BE2C (cell line): Measurements from ENCODE around the gene SEMA4B.

Source experiments
- DNase-seq: peaks from one replicate; pipeline ENCODE4 v3.0.0-alpha.2; 2020
- H3K27me3 ChIP-seq: fragments of 250-450 bp; sonication (Bioruptor Pico); 2 replicates; pipeline ENCODE4 v1.5.1; 2020; ENCODE audit warnings: mild to moderate bottlenecking
- H3K36me3 ChIP-seq: fragments of 250-450 bp; sonication (Bioruptor Pico); 2 replicates; pipeline ENCODE4 v1.5.1; 2020; ENCODE audit warnings: mild to moderate bottlenecking
- H3K4me1 ChIP-seq: fragments of 250-450 bp; sonication (Bioruptor Pico); 2 replicates; pipeline ENCODE4 v1.5.1; 2020
- H3K4me3 ChIP-seq: 2 replicates; pipeline ENCODE4 v1.5.1; 2011; ENCODE audit warnings: low read depth, low read length
- H3K9me3 ChIP-seq: fragments of 250-450 bp; sonication (Bioruptor Pico); 2 replicates; pipeline ENCODE4 v1.5.1; 2020
- TF ChIP-seq, protein P1 (sequence below): IDR thresholded peaks from 2 replicates; pipeline ENCODE4 v1.5.1; 2012; ENCODE audit warnings: mild to moderate bottlenecking, low read depth, low read length

The SEMA4B gene

DNA sequence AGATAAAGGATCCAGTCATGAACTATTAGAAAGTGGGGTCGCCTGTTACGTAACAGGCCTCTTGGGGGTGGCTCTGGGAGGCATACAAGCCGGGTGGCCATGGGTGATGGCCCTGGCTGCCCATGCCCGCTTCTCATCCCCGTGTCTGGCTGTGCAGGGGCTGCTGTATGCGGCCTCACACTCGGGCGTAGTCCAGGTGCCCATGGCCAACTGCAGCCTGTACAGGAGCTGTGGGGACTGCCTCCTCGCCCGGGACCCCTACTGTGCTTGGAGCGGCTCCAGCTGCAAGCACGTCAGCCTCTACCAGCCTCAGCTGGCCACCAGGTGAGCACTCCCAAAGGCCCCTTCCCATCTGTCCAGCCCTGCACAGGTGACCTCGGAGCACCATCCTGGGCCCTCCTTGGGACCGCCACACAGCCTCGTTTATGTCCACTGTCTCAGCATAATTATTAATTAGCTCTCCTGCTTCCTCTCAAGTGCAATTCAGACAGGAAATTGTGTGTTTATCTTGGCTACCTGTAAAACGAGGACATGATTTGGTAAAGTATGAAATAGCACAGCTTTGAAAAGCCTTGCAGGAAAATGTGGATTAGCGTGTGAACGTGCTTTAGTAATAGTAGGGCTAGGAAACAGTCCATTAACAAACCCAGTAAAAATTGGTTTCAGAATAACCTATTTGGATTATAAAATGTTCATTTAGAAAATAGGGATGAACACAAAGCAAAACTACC is 24.5 kb downstream of the SEMA4B start:
- H3K4me3 ChIP-seq: no peak overlapping the region
- no peaks in the 10 kb centered on the region for H3K9me3 ChIP-seq
- TF ChIP-seq, protein P1, sequence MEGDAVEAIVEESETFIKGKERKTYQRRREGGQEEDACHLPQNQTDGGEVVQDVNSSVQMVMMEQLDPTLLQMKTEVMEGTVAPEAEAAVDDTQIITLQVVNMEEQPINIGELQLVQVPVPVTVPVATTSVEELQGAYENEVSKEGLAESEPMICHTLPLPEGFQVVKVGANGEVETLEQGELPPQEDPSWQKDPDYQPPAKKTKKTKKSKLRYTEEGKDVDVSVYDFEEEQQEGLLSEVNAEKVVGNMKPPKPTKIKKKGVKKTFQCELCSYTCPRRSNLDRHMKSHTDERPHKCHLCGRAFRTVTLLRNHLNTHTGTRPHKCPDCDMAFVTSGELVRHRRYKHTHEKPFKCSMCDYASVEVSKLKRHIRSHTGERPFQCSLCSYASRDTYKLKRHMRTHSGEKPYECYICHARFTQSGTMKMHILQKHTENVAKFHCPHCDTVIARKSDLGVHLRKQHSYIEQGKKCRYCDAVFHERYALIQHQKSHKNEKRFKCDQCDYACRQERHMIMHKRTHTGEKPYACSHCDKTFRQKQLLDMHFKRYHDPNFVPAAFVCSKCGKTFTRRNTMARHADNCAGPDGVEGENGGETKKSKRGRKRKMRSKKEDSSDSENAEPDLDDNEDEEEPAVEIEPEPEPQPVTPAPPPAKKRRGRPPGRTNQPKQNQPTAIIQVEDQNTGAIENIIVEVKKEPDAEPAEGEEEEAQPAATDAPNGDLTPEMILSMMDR: no peak
- H3K36me3 ChIP-seq: peaks cover 31% of the 10 kb centered on the region
- no peak for DNase-seq
- H3K4me1 ChIP-seq: peaks cover 4% of the 10 kb centered on the region
- H3K27me3 ChIP-seq: no peaks in the 10 kb centered on the region

DNA sequence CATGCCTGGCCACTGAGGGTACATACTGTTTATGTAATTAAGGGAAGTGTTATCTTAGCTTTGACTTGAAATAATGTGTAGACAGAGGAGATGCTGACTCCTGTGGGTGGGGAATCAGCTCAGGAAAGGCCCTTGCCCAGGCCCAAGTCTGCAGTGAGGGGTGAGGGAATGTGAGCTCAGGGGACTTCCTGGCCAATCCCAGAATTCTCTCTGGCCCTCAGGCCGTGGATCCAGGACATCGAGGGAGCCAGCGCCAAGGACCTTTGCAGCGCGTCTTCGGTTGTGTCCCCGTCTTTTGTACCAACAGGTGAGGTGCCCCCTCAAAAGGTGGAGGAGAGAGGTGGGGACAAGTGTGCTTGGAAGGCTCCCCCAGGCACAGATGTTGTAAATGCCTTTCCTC is 26.2 kb downstream of the SEMA4B start:
- Histone ChIP-seq H3K4me1 (no peaks in the 10 kb centered on the region), H3K36me3 (peaks cover 32% of the 10 kb centered on the region)

DNA sequence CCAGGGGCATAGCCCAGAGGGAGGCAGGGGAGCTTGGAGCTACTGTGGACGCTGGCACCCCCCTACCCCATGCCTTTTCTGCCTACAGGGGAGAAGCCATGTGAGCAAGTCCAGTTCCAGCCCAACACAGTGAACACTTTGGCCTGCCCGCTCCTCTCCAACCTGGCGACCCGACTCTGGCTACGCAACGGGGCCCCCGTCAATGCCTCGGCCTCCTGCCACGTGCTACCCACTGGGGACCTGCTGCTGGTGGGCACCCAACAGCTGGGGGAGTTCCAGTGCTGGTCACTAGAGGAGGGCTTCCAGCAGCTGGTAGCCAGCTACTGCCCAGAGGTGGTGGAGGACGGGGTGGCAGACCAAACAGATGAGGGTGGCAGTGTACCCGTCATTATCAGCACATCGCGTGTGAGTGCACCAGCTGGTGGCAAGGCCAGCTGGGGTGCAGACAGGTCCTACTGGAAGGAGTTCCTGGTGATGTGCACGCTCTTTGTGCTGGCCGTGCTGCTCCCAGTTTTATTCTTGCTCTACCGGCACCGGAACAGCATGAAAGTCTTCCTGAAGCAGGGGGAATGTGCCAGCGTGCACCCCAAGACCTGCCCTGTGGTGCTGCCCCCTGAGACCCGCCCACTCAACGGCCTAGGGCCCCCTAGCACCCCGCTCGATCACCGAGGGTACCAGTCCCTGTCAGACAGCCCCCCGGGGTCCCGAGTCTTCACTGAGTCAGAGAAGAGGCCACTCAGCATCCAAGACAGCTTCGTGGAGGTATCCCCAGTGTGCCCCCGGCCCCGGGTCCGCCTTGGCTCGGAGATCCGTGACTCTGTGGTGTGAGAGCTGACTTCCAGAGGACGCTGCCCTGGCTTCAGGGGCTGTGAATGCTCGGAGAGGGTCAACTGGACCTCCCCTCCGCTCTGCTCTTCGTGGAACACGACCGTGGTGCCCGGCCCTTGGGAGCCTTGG is 27.0 kb downstream of the SEMA4B start:
- Histone ChIP-seq H3K27me3 (no peaks in the 10 kb centered on the region), H3K4me3 (no peak overlapping the region), H3K9me3 (no peaks in the 10 kb centered on the region), H3K36me3 (peaks cover 32% of the 10 kb centered on the region), H3K4me1 (no peaks in the 10 kb centered on the region)
- TF ChIP-seq, protein P1: no peak
- no peak for DNase-seq

More for the DNA sequence above, 26.2 kb downstream of the SEMA4B start:
- H3K27me3 ChIP-seq: no peaks in the 10 kb centered on the region
- H3K9me3 ChIP-seq: no peaks in the 10 kb centered on the region
- H3K4me3 ChIP-seq: no peak overlapping the region
- TF ChIP-seq, protein P1: no peak
- DNase-seq: no peak

DNA sequence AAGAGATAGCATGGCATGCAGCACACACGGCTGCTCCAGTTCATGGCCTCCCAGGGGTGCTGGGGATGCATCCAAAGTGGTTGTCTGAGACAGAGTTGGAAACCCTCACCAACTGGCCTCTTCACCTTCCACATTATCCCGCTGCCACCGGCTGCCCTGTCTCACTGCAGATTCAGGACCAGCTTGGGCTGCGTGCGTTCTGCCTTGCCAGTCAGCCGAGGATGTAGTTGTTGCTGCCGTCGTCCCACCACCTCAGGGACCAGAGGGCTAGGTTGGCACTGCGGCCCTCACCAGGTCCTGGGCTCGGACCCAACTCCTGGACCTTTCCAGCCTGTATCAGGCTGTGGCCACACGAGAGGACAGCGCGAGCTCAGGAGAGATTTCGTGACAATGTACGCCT is 27.8 kb downstream of the SEMA4B start:
- Histone ChIP-seq H3K4me1 (no peaks in the 10 kb centered on the region), H3K9me3 (no peaks in the 10 kb centered on the region), H3K4me3 (no peak overlapping the region), H3K27me3 (no peaks in the 10 kb centered on the region), H3K36me3 (peaks cover 32% of the 10 kb centered on the region)
- DNase-seq: no peak
- TF ChIP-seq, protein P1: no peak

DNA sequence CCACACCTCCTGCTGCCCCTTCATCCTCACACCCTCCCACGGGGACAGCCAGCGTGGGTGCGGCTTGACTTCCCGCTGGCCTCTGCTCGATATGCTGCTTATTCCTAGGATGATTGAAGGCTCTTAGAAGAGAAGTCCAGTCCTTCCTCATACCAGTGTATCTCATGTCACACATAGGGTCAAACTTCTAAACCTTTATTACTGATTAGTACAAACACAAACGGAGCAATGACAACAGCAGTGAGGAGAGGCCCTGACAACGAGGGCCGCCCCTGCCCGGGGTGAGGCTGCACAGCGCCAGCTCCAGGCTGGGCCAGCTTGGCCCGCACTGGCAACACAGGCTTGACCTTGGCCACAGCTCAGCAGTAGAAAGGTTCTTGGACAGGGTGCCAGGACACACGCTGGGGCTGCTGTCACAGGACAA is 29.0 kb downstream of the SEMA4B start:
- H3K9me3 ChIP-seq: no peaks in the 10 kb centered on the region
- peaks cover 29% of the 10 kb centered on the region for H3K36me3 ChIP-seq
- H3K4me3 ChIP-seq: no peak overlapping the region
- TF ChIP-seq, protein P1: no peak
- DNase-seq: no peak
- no peaks in the 10 kb centered on the region for H3K27me3 ChIP-seq
- H3K4me1 ChIP-seq: no peaks in the 10 kb centered on the region; the same call in 1 of the 2 replicates
